ENCODE results near the gene DBI.
"Not testable (repeated sequence)": the region's sequence is repeated elsewhere in the genome, so short reads cannot be mapped to it uniquely, and the experiment has no call there.

The DBI gene

DNA sequence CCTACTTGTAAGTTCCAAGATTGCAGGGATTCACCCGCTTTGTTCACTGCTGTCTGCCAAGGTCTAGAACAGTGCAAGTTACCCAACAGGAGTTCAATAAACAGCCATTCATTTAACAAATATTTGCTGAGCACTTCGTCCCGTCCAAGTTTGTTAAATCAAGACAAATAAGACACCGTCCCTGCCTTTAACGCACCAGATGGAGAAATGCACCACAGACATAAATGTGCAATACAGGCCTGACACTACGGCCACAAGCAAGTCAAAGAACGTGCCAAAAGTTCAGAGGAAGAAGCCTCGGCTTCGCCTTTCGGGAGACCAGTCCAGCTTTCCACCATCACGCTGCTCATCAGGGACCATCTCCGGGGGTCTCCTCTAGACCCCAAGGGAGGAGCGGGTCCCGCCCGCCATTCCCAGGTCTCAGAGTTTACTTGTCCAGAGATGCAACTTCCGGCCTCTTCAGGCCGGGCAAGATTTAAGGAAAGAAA, 572 bp upstream of the DBI start:
- no peak for DNase-seq

DNA sequence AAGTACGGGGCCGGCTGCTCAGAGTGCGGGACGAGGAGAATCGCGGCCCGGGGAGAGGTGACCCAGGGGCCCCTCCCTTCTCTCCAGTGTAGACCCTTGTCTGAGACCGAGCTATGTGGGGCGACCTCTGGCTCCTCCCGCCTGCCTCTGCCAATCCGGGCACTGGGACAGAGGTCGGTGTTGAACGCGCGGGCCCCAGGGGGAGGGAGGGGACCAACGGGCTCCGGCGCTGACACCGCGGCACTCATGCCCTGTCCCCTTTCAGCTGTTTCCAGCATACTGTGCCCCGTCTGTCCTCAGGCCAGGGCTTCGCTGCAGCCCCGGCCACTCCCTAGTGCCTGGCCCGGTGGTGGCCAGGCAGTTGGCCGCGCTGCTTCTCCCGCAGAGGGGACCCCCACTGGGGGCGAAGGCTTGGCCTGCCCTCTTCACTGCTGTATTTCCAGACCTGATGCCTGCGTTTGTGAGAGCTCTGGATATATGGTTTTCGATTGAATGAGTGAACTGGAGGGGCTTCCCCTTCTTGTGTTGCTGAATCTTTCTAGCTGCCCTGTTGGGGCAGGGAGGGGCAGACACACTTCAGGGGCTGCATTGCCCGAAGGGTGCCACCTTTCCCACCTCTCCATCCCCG, 809 bp downstream of the DBI start:
- no peak for DNase-seq

DNA sequence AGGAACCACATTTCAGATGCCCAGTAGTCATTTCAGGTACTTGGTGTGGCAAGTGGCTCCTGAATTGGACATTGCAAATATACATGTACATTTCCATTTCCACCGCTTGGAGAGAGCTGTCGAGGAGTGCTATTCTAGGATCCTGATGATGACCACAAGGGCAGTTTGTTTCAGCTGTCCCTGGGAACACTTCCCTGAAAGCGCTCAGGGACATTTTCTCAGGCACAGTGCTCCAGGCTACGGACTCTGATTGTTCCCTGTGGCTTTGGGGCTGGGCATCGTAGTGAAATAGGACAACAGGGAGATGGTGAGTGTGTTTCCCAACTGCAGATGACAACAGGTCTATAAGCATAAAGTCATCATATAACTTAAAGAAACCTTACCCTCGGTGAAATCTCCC, 3.1 kb downstream of the DBI start:
- DNase-seq, result no peak

DNA sequence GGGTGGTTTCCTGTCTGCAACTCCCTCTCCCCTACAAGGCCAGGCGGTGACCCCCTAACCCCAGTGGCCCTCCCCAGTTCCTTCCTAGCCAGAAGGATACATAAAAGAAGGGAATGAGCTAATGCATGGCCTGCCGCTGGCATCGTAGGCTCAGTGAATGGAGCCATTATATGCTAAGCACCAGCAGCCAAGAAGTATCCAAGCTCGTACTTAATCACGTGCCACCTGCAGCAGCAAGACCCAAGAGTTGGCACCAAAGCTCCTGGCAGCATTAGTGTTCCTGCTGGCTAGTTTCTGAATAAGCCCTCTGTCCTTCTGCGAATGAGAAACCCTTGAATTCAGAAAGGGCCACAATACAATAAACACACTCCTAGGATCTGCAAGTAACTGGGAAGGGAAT, 4.3 kb downstream of the DBI start:
- DNase-seq, result no peak

DNA sequence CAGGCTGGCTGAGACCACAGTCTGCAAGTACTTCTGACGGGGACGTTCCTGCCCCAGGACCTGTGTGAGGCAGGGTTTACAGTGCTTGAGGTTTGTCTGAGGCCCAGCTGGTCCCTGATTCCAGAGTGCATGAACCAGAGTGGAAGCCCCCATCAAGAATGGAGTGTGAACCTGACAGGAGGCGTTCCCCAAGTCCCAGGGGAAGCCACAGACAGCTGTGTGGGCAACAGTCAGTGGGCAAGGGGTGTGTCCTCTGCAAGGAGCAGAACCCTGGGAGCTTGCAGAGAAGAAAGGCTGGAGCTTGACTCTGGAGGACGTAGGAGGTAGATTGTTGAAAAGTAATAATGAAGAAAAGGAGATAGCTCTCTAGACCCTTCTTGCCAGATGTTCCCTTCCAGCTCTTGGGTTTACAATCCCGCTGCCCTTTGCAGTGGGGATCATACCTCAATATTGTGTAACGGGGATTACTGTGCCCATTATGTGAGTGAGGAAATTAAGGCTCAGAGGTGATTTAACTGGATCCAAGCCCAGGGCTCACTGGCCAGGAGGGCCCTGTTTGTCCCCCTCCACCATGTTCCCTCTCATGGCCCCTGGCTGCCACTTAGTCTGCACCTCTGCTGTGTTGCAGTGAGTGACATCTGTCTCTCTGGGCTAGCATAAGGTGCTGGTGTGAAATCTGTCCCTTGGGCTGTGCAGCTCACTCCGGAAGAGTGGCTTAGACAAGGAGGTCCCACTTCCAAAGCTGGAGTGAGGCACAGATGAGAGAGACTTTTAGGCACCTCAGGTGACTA, 6.2 kb downstream of the DBI start:
- DNase-seq, result no peak

DNA sequence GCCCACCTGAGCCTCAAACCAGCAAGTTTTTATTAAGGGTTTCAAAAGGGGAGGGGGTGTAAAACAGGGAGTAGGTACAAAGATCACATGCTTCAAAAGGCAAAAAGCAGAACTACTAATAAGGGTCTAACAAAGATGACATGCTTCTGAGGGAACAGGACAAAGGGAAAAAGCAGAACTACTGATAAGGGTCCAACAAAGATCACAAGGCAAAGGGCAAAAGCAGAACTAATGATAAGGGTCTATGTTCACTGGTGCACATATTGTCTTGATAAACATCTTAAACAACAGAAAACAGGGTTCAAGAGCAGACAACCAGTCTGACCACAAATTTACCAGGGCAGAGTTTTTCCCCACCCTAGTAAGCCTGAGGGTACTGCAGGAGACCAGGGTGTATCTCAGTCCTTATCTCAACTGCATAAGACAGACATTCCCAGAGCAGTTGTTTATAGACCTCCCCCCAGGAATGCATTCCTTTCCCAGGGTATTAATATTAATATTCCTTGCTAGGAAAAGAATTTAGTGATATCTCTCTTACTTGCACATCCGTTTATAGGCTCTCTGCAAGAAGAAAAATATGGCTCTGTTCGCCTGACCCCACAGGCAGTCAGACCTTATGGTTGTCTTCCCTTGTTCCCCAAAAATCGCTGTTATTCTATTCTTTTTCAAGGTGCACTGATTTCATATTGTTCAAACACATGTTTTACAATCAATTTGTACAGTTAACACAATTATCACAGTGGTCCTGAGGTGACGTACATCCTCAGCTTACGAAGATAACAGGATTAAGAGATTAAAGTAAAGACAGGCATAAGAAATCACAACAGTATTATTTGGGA, 7.3 kb downstream of the DBI start:
- not testable (repeated sequence) for DNase-seq

DNA sequence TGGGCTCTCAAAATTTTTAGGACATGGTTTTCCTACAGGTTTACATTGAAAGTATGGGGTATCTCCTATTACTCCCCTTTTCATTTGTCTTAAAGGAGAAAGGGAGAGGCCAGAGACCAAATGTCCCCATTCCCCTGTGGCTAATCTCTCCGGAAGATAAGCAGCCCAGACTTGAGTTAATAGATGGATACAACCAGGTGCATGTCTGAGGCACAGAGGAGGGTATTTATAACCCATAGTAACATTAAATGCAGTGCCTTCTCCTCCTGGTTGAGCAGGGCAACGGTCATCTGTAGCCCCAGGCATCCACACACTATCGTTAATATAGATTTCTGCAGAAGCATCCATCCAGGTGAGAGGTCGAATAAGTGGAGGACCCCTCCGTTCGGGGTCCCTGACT, 9.6 kb downstream of the DBI start:
- not testable (repeated sequence) for DNase-seq

DNA sequence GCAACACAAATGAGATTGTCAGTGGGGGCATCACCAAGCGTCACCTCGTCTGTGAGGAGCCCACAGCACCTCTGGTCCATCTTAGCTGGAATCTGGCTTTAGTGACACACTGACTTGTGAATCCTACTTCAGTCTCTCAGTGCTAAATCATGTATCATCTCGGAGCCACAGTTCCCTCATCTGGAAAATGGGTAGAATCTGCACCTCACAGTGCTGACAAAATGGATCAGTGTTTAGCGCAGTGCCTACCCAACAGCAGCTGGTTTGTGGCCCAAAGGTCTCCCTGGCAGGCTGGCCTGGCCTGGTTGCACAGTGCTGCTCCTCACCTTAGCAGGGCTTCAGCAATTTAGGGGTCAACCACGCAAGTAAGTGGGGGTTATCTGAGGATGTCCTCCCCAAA, 10.0 kb downstream of the DBI start:
- no peak for DNase-seq

DNA sequence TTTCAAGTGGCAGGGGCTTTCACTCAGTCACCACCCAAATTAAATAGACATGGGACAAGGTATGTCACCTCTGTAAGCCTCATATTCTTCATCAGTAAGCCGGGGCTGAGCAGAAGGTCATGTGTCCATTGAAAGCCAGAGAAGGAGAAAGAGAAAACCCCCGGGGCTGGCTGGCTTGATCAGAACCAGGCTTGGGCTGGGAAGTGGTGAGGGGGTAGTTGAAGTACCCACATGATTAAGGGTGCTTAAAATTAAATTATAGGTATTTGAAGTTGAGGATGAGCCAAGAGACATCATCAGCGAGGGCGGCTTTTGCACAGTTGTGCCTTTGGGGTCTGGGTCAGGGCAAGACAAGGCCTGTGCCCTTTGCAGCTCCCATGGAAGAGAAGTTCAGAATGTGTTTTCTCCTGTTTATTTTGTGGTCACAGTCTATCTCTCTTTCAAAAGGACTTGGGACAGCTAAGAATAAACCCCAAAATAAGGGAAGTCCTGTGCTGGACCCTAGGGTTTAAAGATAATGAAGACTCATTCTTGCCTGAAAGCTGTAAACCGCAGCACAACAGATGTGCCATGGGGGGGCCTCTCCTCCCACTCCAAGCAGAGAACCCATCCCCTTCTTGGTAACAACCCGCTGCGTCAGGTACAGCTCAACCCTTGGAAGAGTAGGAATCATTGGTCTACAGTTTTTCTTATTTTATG, 10.7 kb downstream of the DBI start:
- no peak for DNase-seq

DNA sequence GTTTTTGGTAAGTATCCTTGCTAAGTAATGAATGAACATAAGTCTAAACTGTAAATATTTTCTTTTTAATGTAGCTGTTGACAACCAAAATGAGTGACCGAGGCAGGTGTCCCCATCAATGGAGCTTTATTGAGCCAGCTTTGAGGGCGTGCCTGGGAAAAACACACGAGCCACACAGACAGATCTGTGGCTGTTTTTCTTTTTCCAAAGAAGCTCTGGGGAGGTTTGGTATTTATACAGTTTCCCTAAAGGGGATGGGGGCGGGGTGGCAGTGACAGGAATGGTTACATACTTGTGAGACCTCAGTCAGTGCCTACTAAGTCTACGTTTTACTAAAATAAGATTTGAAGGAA, 11.2 kb downstream of the DBI start:
- DNase-seq, result no peak

DNA sequence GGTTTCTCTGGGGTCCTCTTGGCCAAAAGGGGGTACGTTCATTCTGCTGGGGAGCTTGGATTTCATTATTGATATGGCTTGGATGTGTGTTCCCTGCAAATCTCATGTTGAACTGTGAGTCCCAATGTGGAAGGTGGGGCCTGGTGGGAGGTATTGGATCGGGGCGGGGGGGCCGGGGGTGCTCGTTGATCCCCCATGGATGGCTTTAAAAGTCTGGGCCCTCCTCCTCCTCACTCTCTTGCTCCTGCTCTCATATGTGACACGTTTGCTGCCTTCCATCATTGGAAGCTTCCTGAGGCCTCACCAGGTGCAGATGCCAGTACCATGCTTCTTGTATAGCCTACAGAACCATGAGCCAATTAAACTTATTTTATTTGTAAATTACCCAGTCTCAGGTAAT, 11.8 kb downstream of the DBI start:
- no peak for DNase-seq

DNA sequence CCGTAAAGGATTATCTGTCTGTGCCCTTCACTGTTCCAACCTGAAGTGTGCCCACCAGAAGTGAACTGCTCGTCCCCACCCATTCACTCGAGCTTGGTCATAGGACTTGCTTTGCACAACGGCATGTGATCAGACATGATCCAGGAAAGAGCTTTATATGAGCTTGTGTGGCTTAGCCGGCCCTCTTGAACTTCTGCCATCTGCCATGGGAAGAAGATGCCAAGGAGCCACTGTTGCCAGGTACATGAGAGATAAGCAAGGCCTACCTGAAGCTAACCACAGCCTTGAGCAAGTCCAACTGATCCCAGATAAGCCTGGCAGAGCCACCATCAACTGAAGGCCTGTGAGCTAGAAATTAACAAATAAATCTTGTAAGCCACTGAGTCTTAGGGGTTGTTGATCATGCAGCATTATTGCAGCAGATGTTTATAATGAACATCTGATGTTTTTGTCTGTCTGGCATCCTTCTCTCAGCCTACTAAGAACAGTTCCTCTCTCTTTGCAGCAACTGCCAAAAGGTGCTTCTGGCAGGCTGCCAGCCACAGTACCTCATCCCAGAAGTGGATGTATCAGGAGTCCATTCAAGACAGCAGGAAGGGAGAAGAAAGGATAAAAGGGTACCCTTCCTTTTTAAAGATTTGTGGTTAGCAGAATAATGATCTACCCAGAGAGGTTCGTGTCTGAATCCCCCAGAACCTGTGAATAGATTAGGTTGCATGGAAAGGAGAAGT, 16.8 kb downstream of the DBI start:
- no peak for DNase-seq

DNA sequence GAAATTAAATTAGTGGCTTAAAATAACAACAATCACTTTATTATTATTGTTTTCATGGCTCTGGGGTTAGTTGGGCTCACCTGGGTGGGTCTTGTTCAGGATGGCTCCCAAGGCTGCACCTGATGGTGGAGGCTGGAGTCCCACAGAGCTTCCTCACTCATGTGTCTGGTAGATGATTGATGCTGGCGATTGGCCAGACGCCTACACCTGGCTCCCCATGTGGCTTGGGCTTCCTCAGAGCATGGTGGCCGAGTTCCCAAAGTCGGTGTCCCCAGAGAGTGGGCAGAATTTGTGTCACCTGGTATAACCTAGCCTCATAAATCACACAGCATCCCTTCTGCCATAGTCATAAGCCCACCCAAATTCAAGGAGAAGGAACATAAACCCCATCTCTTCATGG, 18.2 kb downstream of the DBI start:
- DNase-seq, result no peak

DNA sequence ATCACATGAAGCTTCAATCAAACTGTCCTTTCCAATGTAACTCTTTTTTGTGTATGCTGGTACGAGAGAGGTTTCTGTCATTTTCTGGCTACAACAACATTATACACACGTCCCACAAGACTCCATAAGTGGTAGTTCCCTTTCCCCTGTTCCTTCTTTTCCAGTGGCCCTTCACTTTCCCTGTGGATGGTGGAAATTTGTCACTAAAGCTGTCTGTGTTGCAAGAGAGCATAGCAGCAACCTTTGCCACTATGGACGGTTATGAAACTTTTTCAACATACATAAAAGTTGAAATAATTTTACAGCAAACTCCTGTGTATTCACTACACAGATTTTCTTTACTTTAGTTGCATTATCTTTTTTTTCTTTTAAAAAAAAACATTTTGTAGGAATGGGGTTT, 18.7 kb downstream of the DBI start:
- no peak for DNase-seq

DNA sequence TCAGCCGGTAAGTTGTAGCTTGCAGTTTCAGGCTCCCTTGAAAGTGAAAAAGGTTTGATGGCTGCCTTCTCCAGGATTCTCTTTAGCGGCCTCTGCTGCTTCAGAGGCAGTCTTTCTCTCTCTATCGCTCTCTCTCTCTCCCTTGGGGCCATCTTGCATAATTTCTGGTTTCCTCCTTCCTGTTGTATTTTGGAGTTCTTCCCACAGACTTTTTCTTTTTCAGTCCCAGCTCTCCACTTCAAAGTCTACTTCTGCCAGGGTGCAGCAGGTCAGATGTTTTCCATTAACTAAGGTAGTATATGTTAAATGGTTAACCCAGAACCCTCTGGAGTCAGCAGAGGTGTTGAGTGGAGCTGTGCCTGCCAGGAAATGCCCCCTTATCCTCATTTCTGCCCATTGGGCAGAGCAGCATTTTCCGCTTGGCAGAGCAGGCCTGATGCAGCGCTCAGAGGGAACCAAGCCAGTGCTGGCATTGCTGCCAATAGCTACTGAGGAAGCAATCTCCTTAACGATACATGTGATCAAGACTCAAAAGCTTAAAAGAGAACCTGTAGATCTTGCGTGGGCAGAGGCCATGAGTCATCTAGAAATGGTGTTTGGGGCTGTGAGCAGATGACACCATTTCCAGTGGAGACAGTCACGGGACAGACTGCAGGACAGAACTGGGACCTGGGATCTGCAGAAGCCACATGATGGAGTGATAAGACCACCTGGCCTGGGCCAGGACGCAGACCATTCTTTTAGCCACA, 20.8 kb downstream of the DBI start:
- peak; percentile 17 for DNase-seq

DNA sequence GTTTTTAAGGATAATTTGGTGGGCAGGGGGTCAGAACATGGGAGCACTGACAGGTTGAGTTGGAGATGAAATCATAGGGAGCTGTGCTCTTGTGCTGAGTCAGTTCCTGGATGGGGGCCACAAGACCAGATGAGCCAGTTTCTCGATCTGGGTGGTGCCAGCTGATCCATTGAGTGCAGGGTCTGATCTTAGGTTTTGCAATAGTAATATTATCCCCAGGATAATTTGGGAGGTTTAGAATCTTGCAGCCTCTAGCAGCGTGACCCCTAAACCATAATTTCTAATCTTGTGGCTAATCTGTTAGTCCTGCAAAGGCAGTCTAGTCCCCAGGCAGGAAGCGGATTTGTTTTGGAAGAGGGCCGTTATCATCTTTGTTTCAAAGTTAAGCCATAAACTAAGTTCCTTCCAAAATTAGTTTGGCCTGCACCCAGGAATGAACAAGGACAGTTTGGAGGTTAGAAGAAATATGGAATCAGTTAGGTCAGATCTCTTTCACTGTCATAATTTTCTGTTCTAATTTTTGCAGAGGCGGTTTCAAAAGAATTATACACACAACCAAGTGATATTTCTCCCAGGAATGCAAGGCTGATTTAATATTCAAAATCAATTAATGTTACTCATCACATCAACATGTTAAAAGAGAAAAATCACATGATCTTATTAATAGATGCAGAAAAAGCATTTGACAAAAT, 23.0 kb downstream of the DBI start:
- DNase-seq, result no peak

DNA sequence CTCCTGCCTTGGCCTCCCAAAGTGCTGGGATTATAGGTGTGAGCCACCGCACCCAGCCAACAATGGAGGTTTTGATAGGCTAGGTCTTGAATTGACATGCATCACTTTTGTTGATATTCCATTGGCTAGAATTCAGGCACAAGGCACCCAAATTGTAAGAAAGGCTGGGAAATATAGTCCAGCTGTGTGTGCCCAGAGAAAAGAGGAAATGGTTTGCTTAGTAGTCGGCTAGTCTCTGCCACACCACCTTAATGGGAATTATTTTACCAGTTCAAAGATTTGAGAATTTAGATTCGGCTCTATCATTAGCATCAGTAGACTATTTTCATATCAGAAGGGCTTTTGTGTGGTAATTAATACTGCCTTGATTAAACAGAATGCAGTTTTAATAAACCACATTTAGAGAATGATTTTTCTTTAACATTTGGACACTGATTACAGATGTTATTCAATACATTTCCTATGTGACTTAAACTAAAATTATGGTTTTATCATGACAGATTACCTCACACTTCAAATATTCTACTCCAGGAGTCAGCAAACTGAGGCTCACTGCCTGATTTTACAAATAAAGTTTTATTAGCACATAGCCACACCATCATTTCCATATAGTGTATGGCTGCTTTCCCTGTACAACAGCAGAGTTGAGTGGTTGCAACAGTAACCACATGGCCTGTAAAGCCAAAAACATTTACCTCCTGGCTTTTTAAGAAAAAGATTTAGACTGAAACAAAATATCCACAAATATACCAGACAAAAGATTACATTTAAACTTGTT, 27.4 kb downstream of the DBI start:
- no peak for DNase-seq

DNA sequence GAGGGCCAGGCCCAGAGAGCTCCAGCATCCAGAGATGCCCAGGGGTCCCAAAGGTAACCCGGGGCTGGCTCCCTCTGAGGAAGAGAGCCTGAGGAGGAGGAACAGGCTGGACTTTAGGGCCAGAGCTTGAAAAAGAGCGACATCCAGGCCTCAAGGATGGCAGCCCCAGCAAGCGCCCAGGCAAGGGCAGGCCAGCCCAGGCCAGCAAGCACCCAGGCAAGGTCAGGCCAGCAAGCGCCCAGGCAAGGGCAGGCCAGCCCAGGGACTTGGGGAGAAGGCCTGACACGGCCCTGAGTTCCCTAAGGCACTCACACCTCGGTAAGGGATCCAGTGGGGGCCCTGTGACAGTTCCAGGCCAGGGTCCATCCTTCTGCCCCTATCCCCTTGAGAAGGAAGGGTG, 30.4 kb downstream of the DBI start:
- no peak for DNase-seq

DNA sequence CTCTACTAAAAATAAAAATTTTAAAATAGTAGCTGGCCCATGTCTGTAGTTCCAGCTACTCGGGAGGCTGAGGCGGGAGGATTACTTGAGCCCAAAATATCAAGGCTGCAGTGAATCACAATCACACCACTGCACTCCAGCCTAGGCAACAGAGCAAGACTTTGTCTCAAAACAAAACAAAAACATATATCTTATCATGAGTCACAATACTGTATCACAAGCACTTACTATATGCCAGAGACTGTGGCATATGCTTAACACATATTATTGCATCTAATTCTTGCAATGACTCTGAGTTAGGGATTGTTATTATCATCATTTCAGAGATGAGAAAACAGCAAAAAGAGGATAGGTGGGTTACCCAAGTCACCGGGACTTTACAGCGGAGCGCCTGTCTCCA, 35.3 kb downstream of the DBI start:
- DNase-seq, result no peak

Measured in activated T-cell treated with anti-CD3 and anti-CD28 coated beads for 4 hours (primary cell).